SHP77 (cell line): ENCODE measurements around the gene TMEM184B.

Experiments
- DNase-seq, 2 experiments: peaks; one replicate each; lab custom pipeline; 2025; lab: John Stamatoyannopoulos, UW

Gene TMEM184B

DNA sequence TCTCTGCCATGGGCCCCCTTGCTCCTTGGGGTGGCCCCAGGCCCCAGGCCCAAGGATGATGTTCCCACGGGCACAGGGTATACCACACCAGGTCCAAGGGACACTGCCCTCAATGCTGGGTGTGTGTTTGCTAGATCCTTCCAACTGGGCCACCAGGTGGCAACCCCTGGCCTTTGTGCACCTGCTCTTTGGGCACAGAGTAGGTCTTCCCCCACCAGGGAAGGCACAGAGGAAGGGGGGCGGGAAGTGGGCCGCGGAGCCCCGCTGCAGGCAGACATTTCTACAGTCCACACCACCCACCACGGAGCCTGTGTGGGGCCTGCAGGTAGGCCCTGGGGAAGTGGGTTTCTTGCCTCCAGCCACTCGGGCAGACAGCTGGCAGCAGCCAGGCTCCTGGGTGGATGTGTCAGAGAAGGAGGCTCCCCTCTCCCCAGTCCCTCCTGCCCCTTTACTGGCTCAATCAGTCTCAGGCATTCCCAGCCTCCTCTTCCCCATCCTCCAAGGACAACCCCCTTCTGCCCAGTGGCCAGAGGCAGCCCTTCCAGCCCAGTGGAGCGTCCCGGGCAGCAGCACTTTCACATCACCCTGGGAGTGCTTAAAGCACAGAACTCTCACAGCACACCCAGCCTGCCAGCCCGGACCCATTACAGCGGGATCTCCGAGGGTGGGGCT lies 49.4 kb downstream of the TMEM184B start:
- peak in 1 of 2 experiments; percentile 6 for DNase-seq

- DNase-seq: no peak
Observed at GRCh38 chr22:38222797-38223119, 50.1 kb downstream of the TMEM184B start.

GRCh38 chr22:38221908-38222796 lies 50.7 kb downstream of the TMEM184B start:
- DNase-seq: no peak

DNA sequence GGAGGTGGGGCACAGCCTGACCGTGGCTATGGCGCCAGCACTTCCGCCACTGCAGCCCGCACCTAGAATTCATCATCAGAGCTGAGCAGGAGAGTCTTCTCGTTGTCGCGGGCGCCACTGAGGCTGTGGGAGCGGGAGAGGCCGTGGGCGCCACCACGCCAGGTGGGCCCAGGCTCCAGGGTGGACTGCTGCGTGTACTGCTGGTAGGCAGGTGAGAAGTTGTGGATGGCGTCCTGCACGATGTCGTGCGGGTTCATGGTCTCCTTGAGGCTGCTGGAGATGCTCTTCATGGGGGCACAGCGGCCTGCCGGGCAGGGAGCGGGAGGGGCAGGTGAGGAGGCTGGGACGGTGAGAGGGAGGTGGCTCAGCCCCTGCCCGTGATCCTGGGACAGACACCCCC lies 51.4 kb downstream of the TMEM184B start:
- no peak for DNase-seq

GRCh38 chr22:38220653-38221386 lies 52.0 kb downstream of the TMEM184B start:
- no peak for DNase-seq

- no peak for DNase-seq
Observed at GRCh38 chr22:38220163-38220562, 52.6 kb downstream of the TMEM184B start.

- no peak for DNase-seq
Observed at GRCh38 chr22:38219632-38220031, 53.2 kb downstream of the TMEM184B start.

DNA sequence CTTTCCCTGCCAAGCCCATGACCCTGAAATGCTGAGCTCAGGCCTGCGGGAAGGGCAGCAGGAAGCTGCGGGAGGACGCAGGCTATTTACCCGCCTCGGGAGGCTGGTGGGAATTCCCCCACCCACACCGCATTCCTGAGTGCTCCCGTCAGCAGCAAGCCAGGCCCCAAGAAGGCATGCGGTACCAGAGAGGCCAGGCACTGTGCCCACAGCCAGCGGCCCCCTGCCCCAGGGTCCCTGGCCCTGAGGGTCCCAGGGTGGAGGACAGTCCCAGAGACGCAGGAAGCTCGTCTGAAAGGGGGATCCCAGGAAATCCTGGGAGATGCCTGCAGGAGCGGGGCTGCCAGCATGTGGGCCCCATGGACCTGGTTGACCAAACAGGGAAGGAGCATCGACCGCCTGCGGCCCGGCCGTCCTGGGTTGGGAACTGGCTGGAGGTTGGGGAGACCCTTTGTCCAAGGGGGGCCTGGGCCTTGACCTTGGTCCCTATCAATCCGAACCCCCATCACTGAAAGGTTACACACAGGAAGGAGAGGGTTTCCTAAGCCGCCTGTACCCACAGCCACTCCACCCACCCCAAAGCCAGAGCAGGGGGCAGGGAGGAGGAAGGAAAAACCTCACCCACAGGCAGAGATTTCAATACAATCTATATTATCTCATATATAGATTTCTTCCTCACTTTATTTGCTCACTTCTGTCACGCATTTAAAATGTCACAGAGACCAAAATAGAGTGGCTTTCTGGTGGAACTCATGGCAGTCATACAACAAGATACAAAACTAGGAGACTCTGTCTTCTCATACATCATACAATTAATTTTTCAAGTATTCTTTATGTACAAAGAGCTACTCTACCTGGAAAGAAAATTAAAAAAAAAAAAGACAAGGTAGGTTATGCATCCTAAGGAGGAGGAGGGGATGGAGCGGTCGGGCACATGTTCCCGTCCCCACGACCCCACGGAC lies 53.9 kb downstream of the TMEM184B start:
- no peak for DNase-seq

GRCh38 chr22:38215156-38216038 lies 57.4 kb downstream of the TMEM184B start:
- DNase-seq: no peak

DNA sequence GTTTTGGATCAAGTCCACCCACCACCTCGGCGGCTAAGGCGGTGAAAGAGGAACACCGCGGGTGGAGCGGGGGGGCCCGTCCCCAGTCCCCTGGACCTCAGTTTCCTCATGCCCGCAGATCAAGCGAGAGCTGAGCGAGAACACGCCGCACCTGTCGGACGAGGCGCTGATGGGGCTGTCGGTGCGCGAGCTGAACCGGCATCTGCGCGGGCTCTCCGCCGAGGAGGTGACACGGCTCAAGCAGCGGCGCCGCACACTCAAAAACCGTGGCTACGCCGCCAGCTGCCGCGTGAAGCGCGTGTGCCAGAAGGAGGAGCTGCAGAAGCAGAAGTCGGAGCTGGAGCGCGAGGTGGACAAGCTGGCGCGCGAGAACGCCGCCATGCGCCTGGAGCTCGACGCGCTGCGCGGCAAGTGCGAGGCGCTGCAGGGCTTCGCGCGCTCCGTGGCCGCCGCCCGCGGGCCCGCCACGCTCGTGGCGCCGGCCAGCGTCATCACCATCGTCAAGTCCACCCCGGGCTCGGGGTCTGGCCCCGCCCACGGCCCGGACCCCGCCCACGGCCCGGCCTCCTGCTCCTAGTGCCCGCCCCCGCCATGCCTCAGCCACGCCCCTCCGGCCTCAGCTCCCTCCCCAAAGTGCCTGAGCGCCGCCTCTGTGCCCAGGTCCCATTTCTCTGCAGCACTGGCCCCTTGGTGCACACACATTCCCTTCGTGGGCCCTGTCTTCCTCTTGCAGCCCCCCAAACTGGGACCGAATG lies 58.3 kb downstream of the TMEM184B start:
- no peak for DNase-seq

- DNase-seq: no peak
Observed at GRCh38 chr22:38213990-38214301, 58.9 kb downstream of the TMEM184B start.

GRCh38 chr22:38213319-38213989 lies 59.4 kb downstream of the TMEM184B start:
- no peak for DNase-seq

DNA sequence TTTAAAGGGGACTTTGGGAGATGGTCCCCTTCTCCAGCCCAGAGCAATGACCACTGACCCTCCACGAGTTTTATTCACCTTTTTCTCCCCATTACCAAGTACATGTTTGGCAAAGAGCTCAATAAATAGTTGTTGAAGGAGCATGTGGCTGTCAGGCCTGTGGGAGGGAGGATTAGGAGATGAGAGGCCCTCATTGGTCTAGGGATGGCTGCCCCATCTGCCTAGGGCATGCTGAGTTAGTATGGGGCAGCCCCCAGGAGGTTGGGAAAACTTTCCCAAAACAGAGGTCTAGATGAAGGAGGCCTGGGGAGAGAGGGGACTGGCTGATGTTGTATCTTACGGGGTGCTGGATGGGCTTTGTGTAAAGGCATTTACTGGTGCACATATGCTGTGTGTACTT lies 60.4 kb downstream of the TMEM184B start:
- DNase-seq: no peak

DNA sequence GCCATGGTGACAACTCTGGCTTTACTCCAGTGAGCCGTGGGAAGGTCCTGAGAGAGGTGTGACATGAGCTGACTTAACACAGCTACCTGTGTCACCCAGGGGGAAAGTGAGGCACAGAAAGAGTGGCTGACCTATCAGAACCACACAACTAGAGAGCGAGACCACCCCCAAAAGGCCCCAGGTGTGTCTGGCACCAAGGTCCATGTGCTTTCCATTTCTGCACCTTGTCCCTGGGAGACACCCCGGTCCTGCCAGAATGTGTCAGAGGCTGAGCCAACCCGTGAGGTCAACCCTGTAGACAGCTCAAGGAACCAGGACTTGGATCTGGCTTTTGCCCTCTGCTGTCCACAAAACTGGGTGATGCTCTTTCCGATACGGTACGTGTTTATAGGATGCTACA lies 61.3 kb downstream of the TMEM184B start:
- DNase-seq: no peak

GRCh38 chr22:38208551-38208968 lies 64.2 kb downstream of the TMEM184B start:
- no peak for DNase-seq

GRCh38 chr22:38207898-38208432 lies 64.8 kb downstream of the TMEM184B start:
- no peak for DNase-seq

GRCh38 chr22:38205261-38206128 lies 67.3 kb downstream of the TMEM184B start:
- DNase-seq: no peak

GRCh38 chr22:38204784-38205183 lies 68.0 kb downstream of the TMEM184B start:
- DNase-seq: no peak
